ENCODE measurements around the gene MAGI1. TPM values are rescaled to one million over a fixed set of nuclear protein-coding genes. Genes with fewer than 3 reads are reported as not detected.

Gene MAGI1
- total RNA-seq, 1 experiment from 2014 or later, result 38.6 TPM

DNA sequence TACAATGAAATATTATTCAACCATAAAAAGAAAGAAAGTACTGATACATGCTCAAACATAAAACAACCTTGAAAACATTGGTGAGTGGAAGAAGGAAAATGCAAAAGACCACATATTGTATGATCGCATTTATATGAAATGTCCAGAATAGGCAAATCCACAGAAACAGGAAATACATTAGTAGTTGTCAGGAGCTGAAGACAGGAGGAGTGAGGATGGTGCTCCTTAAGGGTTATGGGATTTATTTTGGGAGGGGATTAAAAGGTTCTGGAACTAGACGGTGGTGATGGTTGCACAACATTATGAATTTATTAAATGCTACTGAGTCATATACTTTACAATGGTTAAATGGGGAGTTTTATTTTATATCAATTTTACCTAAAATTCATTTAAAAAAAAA is 12.1 kb upstream of the MAGI1 start:
- ChIA-PET RAD21 (ENCODE audit: low non-redundant PET in 1 of 2, low total read pairs in 2 of 2, uncharacterized antibody in 2 of 2, unreplicated experiment in 2 of 2) (no interaction called here), CTCF (no interaction called here), POLR2A (no interaction called here)
- no peaks in the 10 kb centered on the region for H3K79me2 ChIP-seq (ENCODE audit: insufficient read depth, low read length)
- no peaks in the 10 kb centered on the region for H4K20me1 ChIP-seq (ENCODE audit: insufficient read depth)
- no peaks in the 10 kb centered on the region for H3K9me2 ChIP-seq (ENCODE audit: insufficient read depth)
- no peaks in the 10 kb centered on the region for H3K27me3 ChIP-seq (ENCODE audit: insufficient read depth, low read length)
- no TSS peak for BruUV-seq (replicated peaks)
- ATAC-seq (no peak), DNase-seq (ENCODE audit: low read depth, low spot score) (no peak)
- no peak overlapping the region for H3K9ac ChIP-seq (ENCODE audit: low read length)
- TF ChIP-seq POLR2AphosphoS5 (IDR thresholded peaks at IDR 0.05; ENCODE audit: low read depth, low read length), result no peak
- TF ChIP-seq JUND (IDR thresholded peaks at IDR 0.05), result no peak
- TF ChIP-seq, protein P1, sequence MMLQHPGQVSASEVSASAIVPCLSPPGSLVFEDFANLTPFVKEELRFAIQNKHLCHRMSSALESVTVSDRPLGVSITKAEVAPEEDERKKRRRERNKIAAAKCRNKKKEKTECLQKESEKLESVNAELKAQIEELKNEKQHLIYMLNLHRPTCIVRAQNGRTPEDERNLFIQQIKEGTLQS (IDR thresholded peaks at IDR 0.05), result no peak
- TF ChIP-seq, protein P2, sequence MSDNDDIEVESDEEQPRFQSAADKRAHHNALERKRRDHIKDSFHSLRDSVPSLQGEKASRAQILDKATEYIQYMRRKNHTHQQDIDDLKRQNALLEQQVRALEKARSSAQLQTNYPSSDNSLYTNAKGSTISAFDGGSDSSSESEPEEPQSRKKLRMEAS (IDR thresholded peaks at IDR 0.05), result no peak
- TF ChIP-seq, protein P3, sequence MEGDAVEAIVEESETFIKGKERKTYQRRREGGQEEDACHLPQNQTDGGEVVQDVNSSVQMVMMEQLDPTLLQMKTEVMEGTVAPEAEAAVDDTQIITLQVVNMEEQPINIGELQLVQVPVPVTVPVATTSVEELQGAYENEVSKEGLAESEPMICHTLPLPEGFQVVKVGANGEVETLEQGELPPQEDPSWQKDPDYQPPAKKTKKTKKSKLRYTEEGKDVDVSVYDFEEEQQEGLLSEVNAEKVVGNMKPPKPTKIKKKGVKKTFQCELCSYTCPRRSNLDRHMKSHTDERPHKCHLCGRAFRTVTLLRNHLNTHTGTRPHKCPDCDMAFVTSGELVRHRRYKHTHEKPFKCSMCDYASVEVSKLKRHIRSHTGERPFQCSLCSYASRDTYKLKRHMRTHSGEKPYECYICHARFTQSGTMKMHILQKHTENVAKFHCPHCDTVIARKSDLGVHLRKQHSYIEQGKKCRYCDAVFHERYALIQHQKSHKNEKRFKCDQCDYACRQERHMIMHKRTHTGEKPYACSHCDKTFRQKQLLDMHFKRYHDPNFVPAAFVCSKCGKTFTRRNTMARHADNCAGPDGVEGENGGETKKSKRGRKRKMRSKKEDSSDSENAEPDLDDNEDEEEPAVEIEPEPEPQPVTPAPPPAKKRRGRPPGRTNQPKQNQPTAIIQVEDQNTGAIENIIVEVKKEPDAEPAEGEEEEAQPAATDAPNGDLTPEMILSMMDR (IDR thresholded peaks at IDR 0.05 in 2 of 3, conservative IDR thresholded peaks at IDR 0.05 in 1 of 3; ENCODE audit: borderline replicate concordance in 1 of 3, insufficient read depth in 1 of 3, low read depth in 2 of 3, low read length in 2 of 3), result no peak
- no peak for TF ChIP-seq FOSL1 (IDR thresholded peaks at IDR 0.05; ENCODE audit: low read depth)
- TF ChIP-seq, protein P4, sequence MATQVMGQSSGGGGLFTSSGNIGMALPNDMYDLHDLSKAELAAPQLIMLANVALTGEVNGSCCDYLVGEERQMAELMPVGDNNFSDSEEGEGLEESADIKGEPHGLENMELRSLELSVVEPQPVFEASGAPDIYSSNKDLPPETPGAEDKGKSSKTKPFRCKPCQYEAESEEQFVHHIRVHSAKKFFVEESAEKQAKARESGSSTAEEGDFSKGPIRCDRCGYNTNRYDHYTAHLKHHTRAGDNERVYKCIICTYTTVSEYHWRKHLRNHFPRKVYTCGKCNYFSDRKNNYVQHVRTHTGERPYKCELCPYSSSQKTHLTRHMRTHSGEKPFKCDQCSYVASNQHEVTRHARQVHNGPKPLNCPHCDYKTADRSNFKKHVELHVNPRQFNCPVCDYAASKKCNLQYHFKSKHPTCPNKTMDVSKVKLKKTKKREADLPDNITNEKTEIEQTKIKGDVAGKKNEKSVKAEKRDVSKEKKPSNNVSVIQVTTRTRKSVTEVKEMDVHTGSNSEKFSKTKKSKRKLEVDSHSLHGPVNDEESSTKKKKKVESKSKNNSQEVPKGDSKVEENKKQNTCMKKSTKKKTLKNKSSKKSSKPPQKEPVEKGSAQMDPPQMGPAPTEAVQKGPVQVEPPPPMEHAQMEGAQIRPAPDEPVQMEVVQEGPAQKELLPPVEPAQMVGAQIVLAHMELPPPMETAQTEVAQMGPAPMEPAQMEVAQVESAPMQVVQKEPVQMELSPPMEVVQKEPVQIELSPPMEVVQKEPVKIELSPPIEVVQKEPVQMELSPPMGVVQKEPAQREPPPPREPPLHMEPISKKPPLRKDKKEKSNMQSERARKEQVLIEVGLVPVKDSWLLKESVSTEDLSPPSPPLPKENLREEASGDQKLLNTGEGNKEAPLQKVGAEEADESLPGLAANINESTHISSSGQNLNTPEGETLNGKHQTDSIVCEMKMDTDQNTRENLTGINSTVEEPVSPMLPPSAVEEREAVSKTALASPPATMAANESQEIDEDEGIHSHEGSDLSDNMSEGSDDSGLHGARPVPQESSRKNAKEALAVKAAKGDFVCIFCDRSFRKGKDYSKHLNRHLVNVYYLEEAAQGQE (IDR thresholded peaks at IDR 0.05; ENCODE audit: low read depth), result no peak
- TF ChIP-seq EZH2phosphoT487 (IDR thresholded peaks at IDR 0.05; ENCODE audit: borderline replicate concordance), result no peak
- TF ChIP-seq CBX3 (IDR thresholded peaks at IDR 0.05; ENCODE audit: low read depth), result no peak
- no peak for TF ChIP-seq ELF1 (IDR thresholded peaks at IDR 0.05; ENCODE audit: borderline replicate concordance, low read depth)
- no peak for TF ChIP-seq YY1 (IDR thresholded peaks at IDR 0.05; ENCODE audit: extremely low read depth, insufficient replicate concordance, low read depth, low read length)
- no peak for TF ChIP-seq SRF (IDR thresholded peaks at IDR 0.05; ENCODE audit: low read depth)
- TF ChIP-seq ZNF274 (IDR thresholded peaks at IDR 0.05; ENCODE audit: low read depth, low read length), result no peak
- no peak for TF ChIP-seq ZFX (IDR thresholded peaks at IDR 0.05)
- TF ChIP-seq TCF7L2 (IDR thresholded peaks at IDR 0.05; ENCODE audit: borderline replicate concordance, extremely low read depth, insufficient read depth, insufficient read length), result no peak
- intact Hi-C loops (cut with micrococcal nuclease), result no loop called here
- no peaks in the 10 kb centered on the region for H3K36me3 ChIP-seq (ENCODE audit: control insufficient read depth in 1 of 2, insufficient read depth in 2 of 2, low read length in 2 of 2)
- no peak overlapping the region for H2AFZ ChIP-seq (ENCODE audit: low read depth, low read length, poor library complexity, severe bottlenecking)
- H3K4me3 ChIP-seq (replicated peaks in 1 of 2; ENCODE audit: low read depth in 1 of 2, low read length in 2 of 2), result no peak overlapping the region
- no peak overlapping the region for H3K27ac ChIP-seq (ENCODE audit: low read depth, low read length)
- H3K9me3 ChIP-seq (ENCODE audit: control insufficient read depth in 1 of 2, insufficient read depth in 1 of 2, low read depth in 1 of 2, low read length in 2 of 2), result no peaks in the 10 kb centered on the region
- no peak overlapping the region for H3K4me2 ChIP-seq (ENCODE audit: low read length)
- peaks cover 2 to 11% of the 10 kb centered on the region in 2 experiments; a peak in 2 of 4 replicates for H3K4me1 ChIP-seq (ENCODE audit: control insufficient read depth in 1 of 2, insufficient read depth in 2 of 2, low read length in 2 of 2)
